ENCODE measurements around the gene CSTPP1. TPM values are rescaled to one million over a fixed set of nuclear protein-coding genes. Genes with fewer than 3 reads are reported as not detected.

Gene CSTPP1
- total RNA-seq, 4 donors from 2014 or later = 35.3 to 51.9 (median 39.7) TPM

- H3K27me3 ChIP-seq = no peaks in the 10 kb centered on the region
- H3K9me3 ChIP-seq = no peaks in the 10 kb centered on the region
- no peak overlapping the region for H3K4me3 ChIP-seq
- H3K4me1 ChIP-seq = peaks cover 0 to 9% (median 0%) of the 10 kb centered on the region in 4 donors
- no peak overlapping the region for H3K27ac ChIP-seq
- no peak for DNase-seq (ENCODE audit: low spot score in 2 of 2)
- TF ChIP-seq POLR2A (IDR thresholded peaks at IDR 0.05) (no peak), CTCF (IDR thresholded peaks at IDR 0.05) (no peak), EP300 (IDR thresholded peaks at IDR 0.05) (no peak)
- WGBS, 2 donors = 88 to 92% methylated on average over 13 of the region's 13 CpGs
- peaks cover 0 to 16% (median 0%) of the 10 kb centered on the region in 3 donors for H3K36me3 ChIP-seq
These were observed 36.3 kb upstream of the CSTPP1 start for GRCh38 chr11:46900091-46900746.

- no peak for TF ChIP-seq EP300 (IDR thresholded peaks at IDR 0.05)
- TF ChIP-seq CTCF (IDR thresholded peaks at IDR 0.05) = no peak
- TF ChIP-seq POLR2A (IDR thresholded peaks at IDR 0.05) = no peak
- Histone ChIP-seq H3K27me3 (no peaks in the 10 kb centered on the region), H3K9me3 (no peaks in the 10 kb centered on the region), H3K4me3 (no peak overlapping the region), H3K4me1 (peaks cover 0 to 5% (median 0%) of the 10 kb centered on the region in 4 donors), H3K27ac (no peak overlapping the region), H3K36me3 (peaks cover 0 to 16% (median 0%) of the 10 kb centered on the region in 3 donors)
- no peak for DNase-seq (ENCODE audit: low spot score in 2 of 2)
- WGBS, 2 donors = 58 to 63% methylated on average over 3 of the region's 3 CpGs
These were observed 35.4 kb upstream of the CSTPP1 start for GRCh38 chr11:46901156-46901555.

GRCh38 chr11:46902694-46903093 lies 33.9 kb upstream of the CSTPP1 start:
- H3K9me3 ChIP-seq = no peaks in the 10 kb centered on the region
- peaks cover 0 to 16% (median 0%) of the 10 kb centered on the region in 3 donors for H3K36me3 ChIP-seq
- TF ChIP-seq POLR2A (IDR thresholded peaks at IDR 0.05) = no peak
- no peak for TF ChIP-seq CTCF (IDR thresholded peaks at IDR 0.05)
- no peak for TF ChIP-seq EP300 (IDR thresholded peaks at IDR 0.05)
- peaks cover 0 to 7% (median 3%) of the 10 kb centered on the region in 4 donors for H3K4me1 ChIP-seq
- no peak for DNase-seq (ENCODE audit: low spot score in 2 of 2)
- no peaks in the 10 kb centered on the region for H3K27me3 ChIP-seq
- WGBS, 2 donors = 79 to 85% methylated on average over 5 to 6 of the region's 6 CpGs
- no peak overlapping the region for H3K4me3 ChIP-seq
- H3K27ac ChIP-seq = no peak overlapping the region

- WGBS, 2 donors = 52 to 60% methylated on average over 10 of the region's 10 CpGs
- TF ChIP-seq POLR2A (IDR thresholded peaks at IDR 0.05) = no peak
- no peak for TF ChIP-seq CTCF (IDR thresholded peaks at IDR 0.05)
- TF ChIP-seq EP300 (IDR thresholded peaks at IDR 0.05) = no peak
These were observed 32.7 kb upstream of the CSTPP1 start for GRCh38 chr11:46903846-46904245.

GRCh38 chr11:46905806-46906205 lies 30.8 kb upstream of the CSTPP1 start:
- no peak overlapping the region for H3K4me3 ChIP-seq
- H3K27me3 ChIP-seq = no peaks in the 10 kb centered on the region
- no peaks in the 10 kb centered on the region for H3K36me3 ChIP-seq
- no peak for DNase-seq (ENCODE audit: low spot score in 2 of 2)
- no peaks in the 10 kb centered on the region for H3K9me3 ChIP-seq
- H3K4me1 ChIP-seq = peaks cover 0 to 7% (median 3%) of the 10 kb centered on the region in 4 donors
- WGBS, 2 donors = 76 to 97% methylated on average over 4 to 5 of the region's 5 CpGs
- no peak overlapping the region for H3K27ac ChIP-seq
- TF ChIP-seq CTCF (IDR thresholded peaks at IDR 0.05) (no peak), EP300 (IDR thresholded peaks at IDR 0.05) (no peak), POLR2A (IDR thresholded peaks at IDR 0.05) (no peak)

More at GRCh38 chr11:46903846-46904245, 32.7 kb upstream of the CSTPP1 start:
- Histone ChIP-seq H3K36me3 (peaks cover 0 to 12% (median 0%) of the 10 kb centered on the region in 3 donors), H3K27ac (no peak overlapping the region), H3K27me3 (no peaks in the 10 kb centered on the region), H3K4me3 (no peak overlapping the region), H3K9me3 (no peaks in the 10 kb centered on the region), H3K4me1 (peaks cover 0 to 7% (median 3%) of the 10 kb centered on the region in 4 donors)
- DNase-seq (ENCODE audit: low spot score in 2 of 2) = no peak

All from tibial nerve (tissue), 4 donors.